A549 (cell line): ENCODE results near the gene ANO9. TPM values are rescaled to one million over a fixed set of nuclear protein-coding genes. Genes with fewer than 3 reads are reported as not detected.

Experiments used
- ATAC-seq, 2 experiments: fragments of 200-7000 bp in 1 of 2; fragments of >200 bp in 1 of 2; cut with Nextera tagmentation in 1 of 2; cut with Tn5 transposase in 1 of 2; 3 replicates each; pipeline versions ENCODE4 v1.8.0 to v1.9.1; 2018 to 2020; ENCODE audit warnings: mild to moderate bottlenecking in 1 of 2, moderate library complexity in 1 of 2
- CTCF ChIA-PET: fragments of 300-600 bp; sonication (Branson Sonifier 250); formaldehyde crosslinking; extraction: SDS; loops from one replicate; lab custom pipeline; 2021; ENCODE audit warnings: antibody characterized with exemption, inconsistent platforms; lab: Yijun Ruan, JAX
- POLR2A ChIA-PET: fragments of 350-600 bp; formaldehyde crosslinking; extraction: SDS; loops from one replicate; lab custom pipeline; 2021; ENCODE audit warnings: antibody characterized with exemption, inconsistent platforms; lab: Yijun Ruan, JAX
- DNase-seq, 2 experiments: peaks; one replicate each; pipeline versions ENCODE4 v3.0.0 to v3.0.0-alpha.2; 2011 to 2016; ENCODE audit warnings: low read depth in 1 of 2, low spot score in 1 of 2
- FAIRE-seq: peaks from 2 replicates; lab custom pipeline; 2011; peaks lifted over from hg19 to GRCh38; lab: Jason Lieb, UNC
- H3K27ac ChIP-seq, 2 experiments: fragments of >200 bp; sonication (Bioruptor Twin); formaldehyde crosslinking; 3 replicates each; pipeline ENCODE4 v1.5.1; 2016 to 2017
- H3K4me1 ChIP-seq: fragments of >200 bp; sonication (Bioruptor Twin); formaldehyde crosslinking; 3 replicates; pipeline ENCODE4 v1.6.1; 2016
- H3K4me2 ChIP-seq: fragments of >200 bp; sonication (Bioruptor Twin); formaldehyde crosslinking; 3 replicates; pipeline ENCODE4 v1.6.1; 2016
- H3K4me3 ChIP-seq: fragments of >200 bp; sonication (Bioruptor Twin); formaldehyde crosslinking; 3 replicates; pipeline ENCODE4 v1.5.1; 2016
- H3K9me3 ChIP-seq: fragments of >200 bp; sonication (Bioruptor Twin); formaldehyde crosslinking; 3 replicates; pipeline ENCODE4 v1.6.1; 2016
- CHD2 ChIP-seq: fragments of 150-350 bp; IDR thresholded peaks from 2 replicates; pipeline ENCODE4 v1.6.1; 2014; ENCODE audit warnings: low read length; ENCODE audit not compliant: partially characterized antibody
- EHF ChIP-seq: fragments of 250-450 bp; sonication (Bioruptor Pico); IDR thresholded peaks from 2 replicates; pipeline ENCODE4 v1.5.0; 2020; ENCODE audit warnings: mild to moderate bottlenecking
- EHMT2 ChIP-seq: fragments of 200-600 bp; sonication (generic); IDR thresholded peaks from 2 replicates; pipeline ENCODE4 v1.6.1; 2016; ENCODE audit warnings: antibody characterized with exemption, low read depth, mild to moderate bottlenecking, moderate library complexity
- ELK1 ChIP-seq: fragments of 150-350 bp; IDR thresholded peaks from 2 replicates; pipeline ENCODE4 v1.6.1; 2014; ENCODE audit warnings: low read depth, mild to moderate bottlenecking, low read length
- FOXS1 ChIP-seq: fragments of 250-450 bp; sonication (Bioruptor Pico); IDR thresholded peaks from 2 replicates; pipeline ENCODE4 v1.5.0; 2020; ENCODE audit warnings: mild to moderate bottlenecking, moderate library complexity
- GATA3 ChIP-seq: IDR thresholded peaks from 2 replicates; pipeline ENCODE4 v1.6.1; 2012; ENCODE audit warnings: borderline replicate concordance
- JUNB ChIP-seq: fragments of >200 bp; sonication (Bioruptor Twin); formaldehyde crosslinking; IDR thresholded peaks from 2 replicates; pipeline ENCODE4 v1.6.1; 2016
- KDM5A ChIP-seq: fragments of 200-600 bp; sonication (generic); IDR thresholded peaks from 2 replicates; pipeline ENCODE4 v1.6.1; 2016; ENCODE audit warnings: antibody characterized with exemption, mild to moderate bottlenecking
- MAX ChIP-seq: IDR thresholded peaks from 2 replicates; pipeline ENCODE4 v1.6.1; 2012
- MAZ ChIP-seq: fragments of 150-350 bp; IDR thresholded peaks from 2 replicates; pipeline ENCODE4 v1.6.1; 2014; ENCODE audit warnings: antibody characterized with exemption, low read depth, low read length, borderline replicate concordance
- MYC ChIP-seq: IDR thresholded peaks from 2 replicates; pipeline ENCODE4 v1.6.1; 2012; ENCODE audit warnings: mild to moderate bottlenecking, inconsistent platforms, low read length, improper control_type of control experiment, borderline replicate concordance
- NR3C1 ChIP-seq: fragments of >200 bp; sonication (Bioruptor Twin); formaldehyde crosslinking; IDR thresholded peaks from 3 replicates; pipeline ENCODE4 v1.6.1; 2017
- PHF8 ChIP-seq: fragments of 200-600 bp; sonication (generic); IDR thresholded peaks from 2 replicates; pipeline ENCODE4 v1.6.1; 2016; ENCODE audit warnings: low read depth, mild to moderate bottlenecking, antibody characterized with exemption, moderate library complexity, borderline replicate concordance
- POLR2A ChIP-seq: IDR thresholded peaks from 2 replicates; pipeline ENCODE4 v1.6.1; 2012; ENCODE audit warnings: mild to moderate bottlenecking, low read length
- POLR2AphosphoS2 ChIP-seq: conservative IDR thresholded peaks from 2 replicates; pipeline ENCODE4 v1.6.1; 2012; ENCODE audit warnings: low read length, improper control_type of control experiment, inconsistent platforms
- RAD21 ChIP-seq, 2 experiments: fragments of >200 bp in 1 of 2; sonication (Bioruptor Twin) in 1 of 2; formaldehyde crosslinking in 1 of 2; IDR thresholded peaks in 1 of 2; conservative IDR thresholded peaks in 1 of 2; 2 replicates in 1 of 2; 3 replicates in 1 of 2; pipeline ENCODE4 v1.6.1; 2012 to 2018; ENCODE audit warnings: inconsistent platforms in 1 of 2
- RARB ChIP-seq: fragments of 250-450 bp; sonication (Bioruptor Pico); IDR thresholded peaks from 2 replicates; pipeline ENCODE4 v1.8.0; 2021; ENCODE audit warnings: mild to moderate bottlenecking, moderate library complexity
- SREBF2 ChIP-seq: fragments of 450-650 bp; IDR thresholded peaks from 2 replicates; pipeline ENCODE4 v1.6.1; 2014; ENCODE audit warnings: mild to moderate bottlenecking, moderate library complexity
- TFCP2L1 ChIP-seq: fragments of 250-450 bp; sonication (Bioruptor Pico); IDR thresholded peaks from 2 replicates; pipeline ENCODE4 v1.5.0; 2021; ENCODE audit warnings: mild to moderate bottlenecking
- TP53 ChIP-seq: fragments of 250-450 bp; sonication (Bioruptor Pico); IDR thresholded peaks from 2 replicates; pipeline ENCODE4 v1.5.0; 2021; ENCODE audit warnings: mild to moderate bottlenecking, moderate library complexity
- USF2 ChIP-seq: fragments of 450-650 bp; IDR thresholded peaks from 2 replicates; pipeline ENCODE4 v1.6.1; 2014; ENCODE audit warnings: antibody characterized with exemption
- WGBS: methylation state at CpG from one replicate; pipeline ENCODE4 v1.1.6; 2017; ENCODE audit errors: missing lambda C conversion rate; 5-methylcytosine and 5-hydroxymethylcytosine counted together
- polyA plus RNA-seq, 4 experiments: library from polyadenylated mRNA; depleted of rRNA in 3 of 4; stranded (reverse); fragments of >200 nt; fragmentation: RNase III in 1 of 4; extraction: RNeasy Plus Mini Kit Qiagen cat#74134 plus additional on column Dnase treatment in 1 of 4; gene quantifications; 2 replicates in 3 of 4; 3 replicates in 1 of 4; pipeline ENCODE4 v1.2.3, GENCODE V29; 2011 to 2017
- TF ChIP-seq, protein P1 (sequence below): fragments of >200 bp; sonication (Bioruptor Twin); formaldehyde crosslinking; IDR thresholded peaks from 2 replicates; pipeline ENCODE4 v1.6.1; 2016
- TF ChIP-seq, protein P2 (sequence below): IDR thresholded peaks from 2 replicates; pipeline ENCODE4 v1.6.1; 2012; ENCODE audit warnings: low read depth, borderline replicate concordance

ANO9 gene
- polyA plus RNA-seq, 2 of the 4 experiments (the other 2 are of a cell fraction), result 0.50 to 0.66 TPM

DNA sequence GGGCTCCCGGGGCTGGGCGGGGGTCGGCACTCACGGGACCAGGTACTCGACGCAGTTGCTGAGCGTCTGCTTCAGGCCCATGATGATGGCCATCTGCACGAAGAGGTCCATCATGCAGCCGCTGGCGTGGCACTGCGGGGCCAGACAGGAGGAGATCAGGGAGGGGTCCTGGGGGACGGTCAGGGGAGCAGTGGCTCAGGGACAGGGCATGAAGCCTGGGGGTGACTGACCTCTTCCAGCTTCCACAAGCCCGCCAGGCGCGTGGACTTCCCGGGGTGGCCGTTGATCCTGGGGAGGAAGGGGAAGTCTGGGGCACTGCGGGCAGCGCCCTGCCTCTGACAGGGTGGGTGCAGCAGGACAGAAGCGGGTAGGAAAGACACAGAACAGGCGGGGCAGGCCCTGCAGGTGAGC lies 20.9 kb downstream of the ANO9 start:
- Histone ChIP-seq H3K9me3 (no peaks in the 10 kb centered on the region), H3K4me1 (peaks cover 4% of the 10 kb centered on the region; the same call in 1 of the 3 replicates), H3K27ac (no peak overlapping the region), H3K4me2 (no peak overlapping the region), H3K4me3 (no peak overlapping the region)
- TF ChIP-seq FOXS1 (CRISPR knock-in tag) (no peak), NR3C1 (no peak), GATA3 (no peak), MAZ (no peak), POLR2A (no peak), TP53 (CRISPR knock-in tag) (no peak), MYC (no peak), EHF (CRISPR knock-in tag) (no peak), POLR2AphosphoS2 (no peak), MAX (no peak), USF2 (no peak), TFCP2L1 (no peak), SREBF2 (no peak), CHD2 (no peak), JUNB (no peak), KDM5A (no peak), EHMT2 (no peak)
- TF ChIP-seq, protein P1, sequence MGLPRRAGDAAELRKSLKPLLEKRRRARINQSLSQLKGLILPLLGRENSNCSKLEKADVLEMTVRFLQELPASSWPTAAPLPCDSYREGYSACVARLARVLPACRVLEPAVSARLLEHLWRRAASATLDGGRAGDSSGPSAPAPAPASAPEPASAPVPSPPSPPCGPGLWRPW, result no peak
- TF ChIP-seq, protein P2, sequence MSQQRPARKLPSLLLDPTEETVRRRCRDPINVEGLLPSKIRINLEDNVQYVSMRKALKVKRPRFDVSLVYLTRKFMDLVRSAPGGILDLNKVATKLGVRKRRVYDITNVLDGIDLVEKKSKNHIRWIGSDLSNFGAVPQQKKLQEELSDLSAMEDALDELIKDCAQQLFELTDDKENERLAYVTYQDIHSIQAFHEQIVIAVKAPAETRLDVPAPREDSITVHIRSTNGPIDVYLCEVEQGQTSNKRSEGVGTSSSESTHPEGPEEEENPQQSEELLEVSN, result no peak
- ATAC-seq, result no peak
- ChIA-PET POLR2A (no interaction called here), CTCF (interaction anchor here (0.9 to 1.5 kb wide), 2 partner anchors 19 to 28 kb away, joined by 3 to 5 read pairs; no protein-coding TSS in a partner anchor)
- DNase-seq, result no peak
- FAIRE-seq, result no peak
- 92% methylated on average over 9 of the region's 21 CpGs for WGBS

DNA sequence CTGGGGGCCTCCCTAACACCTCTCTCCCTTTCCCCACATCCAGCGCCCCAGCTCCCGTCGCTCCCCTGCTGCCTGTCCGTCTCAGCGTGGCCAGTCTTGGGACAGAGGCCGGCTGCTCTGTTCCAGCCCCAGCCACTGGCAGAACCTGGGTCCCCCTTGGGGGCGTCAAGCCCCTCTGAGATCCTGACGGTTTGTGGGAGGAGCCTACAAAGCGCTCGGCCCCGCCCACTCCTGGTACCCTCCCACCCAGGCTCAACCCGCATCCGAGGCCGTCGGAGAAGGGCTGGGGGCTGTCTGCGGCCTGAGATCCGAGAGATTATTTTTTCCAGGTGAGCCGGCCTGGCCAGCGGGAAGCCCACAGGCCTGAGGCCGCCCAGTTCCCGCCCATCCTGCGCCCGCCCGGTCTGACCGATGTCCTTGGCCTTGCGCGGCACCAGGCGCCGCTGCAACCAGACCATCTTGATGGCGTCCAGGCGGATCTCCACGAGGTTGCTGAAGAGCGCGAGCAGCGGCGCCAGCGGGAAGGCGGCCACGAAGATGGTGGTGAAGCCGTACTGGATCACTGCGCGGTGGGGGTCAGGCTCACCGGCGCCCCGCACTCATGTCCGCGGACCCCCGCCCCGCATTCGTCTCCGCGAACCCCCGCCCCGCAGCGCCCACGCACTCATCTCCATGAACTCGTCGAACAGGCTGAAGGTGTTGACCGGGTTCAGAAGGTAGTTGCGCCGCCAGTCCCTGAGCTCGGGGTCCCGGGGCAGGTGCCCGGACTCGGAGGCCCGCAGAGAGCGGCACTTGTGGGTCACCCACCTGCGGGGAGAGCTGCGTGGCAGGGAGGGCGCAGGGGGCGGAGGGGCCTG lies 21.5 kb downstream of the ANO9 start:
- DNase-seq, result no peak
- Histone ChIP-seq H3K27ac (no peak overlapping the region), H3K9me3 (no peaks in the 10 kb centered on the region), H3K4me2 (no peak overlapping the region), H3K4me1 (peaks cover 4% of the 10 kb centered on the region; the same call in 1 of the 3 replicates), H3K4me3 (no peak overlapping the region)
- POLR2A ChIA-PET, result no interaction called here
- TF ChIP-seq RARB (CRISPR knock-in tag), result no peak
- TF ChIP-seq ELK1, result no peak
- TF ChIP-seq PHF8, result no peak
- TF ChIP-seq RAD21 (conservative IDR thresholded peaks at IDR 0.05 in 1 of 2, IDR thresholded peaks at IDR 0.05 in 1 of 2), result no peak
- TF ChIP-seq MAZ, result no peak
- CTCF ChIA-PET, result interaction anchor here (0.8 to 1.5 kb wide), 2 partner anchors 28 to 99 kb away, joined by 3 to 5 read pairs; no protein-coding TSS in a partner anchor
- FAIRE-seq, result no peak
- 90% methylated on average over 53 of the region's 71 CpGs for WGBS
- no peak for ATAC-seq
